ENCODE measurements around the gene WWOX. TPM values are rescaled to one million over a fixed set of nuclear protein-coding genes. Genes with fewer than 3 reads are reported as not detected.
A peak's percentile ranks its signal among the peaks of the same experiment; 100 is the strongest.

WWOX gene
- total and polyA plus RNA-seq, 2 experiments from 2014 or later = 22.1 to 123 TPM

DNA sequence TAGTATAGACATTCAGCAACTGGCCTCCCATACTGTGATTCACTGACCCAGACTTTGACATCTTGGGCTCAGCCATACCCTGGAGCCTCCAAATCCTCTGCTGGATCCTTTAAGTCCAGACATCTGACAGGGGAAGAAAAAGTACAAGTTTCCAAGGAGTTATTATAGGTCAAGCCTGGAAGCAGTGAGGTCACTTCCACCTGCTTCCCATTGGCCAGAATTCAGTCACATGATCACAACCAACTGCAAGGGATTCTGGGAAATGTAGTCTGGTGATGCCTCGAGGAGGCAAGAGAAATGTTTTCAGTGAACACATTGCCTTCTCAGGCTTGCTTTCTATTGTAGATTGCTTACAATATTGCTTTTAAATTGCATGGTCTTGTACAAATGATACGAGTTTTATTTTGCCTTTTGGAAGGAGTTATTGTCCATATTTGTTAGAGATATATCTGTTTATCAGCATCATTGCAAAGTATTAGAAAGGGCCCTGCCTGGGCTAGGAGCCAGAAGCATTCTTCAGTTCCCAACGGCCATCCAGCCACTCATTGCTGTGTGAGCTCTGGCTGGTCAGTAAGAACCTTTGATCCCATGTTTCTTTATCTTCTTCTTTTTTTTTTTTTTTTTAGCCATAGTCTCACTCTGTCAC is 696.9 kb downstream of the WWOX start:
- TF ChIP-seq, protein P1, sequence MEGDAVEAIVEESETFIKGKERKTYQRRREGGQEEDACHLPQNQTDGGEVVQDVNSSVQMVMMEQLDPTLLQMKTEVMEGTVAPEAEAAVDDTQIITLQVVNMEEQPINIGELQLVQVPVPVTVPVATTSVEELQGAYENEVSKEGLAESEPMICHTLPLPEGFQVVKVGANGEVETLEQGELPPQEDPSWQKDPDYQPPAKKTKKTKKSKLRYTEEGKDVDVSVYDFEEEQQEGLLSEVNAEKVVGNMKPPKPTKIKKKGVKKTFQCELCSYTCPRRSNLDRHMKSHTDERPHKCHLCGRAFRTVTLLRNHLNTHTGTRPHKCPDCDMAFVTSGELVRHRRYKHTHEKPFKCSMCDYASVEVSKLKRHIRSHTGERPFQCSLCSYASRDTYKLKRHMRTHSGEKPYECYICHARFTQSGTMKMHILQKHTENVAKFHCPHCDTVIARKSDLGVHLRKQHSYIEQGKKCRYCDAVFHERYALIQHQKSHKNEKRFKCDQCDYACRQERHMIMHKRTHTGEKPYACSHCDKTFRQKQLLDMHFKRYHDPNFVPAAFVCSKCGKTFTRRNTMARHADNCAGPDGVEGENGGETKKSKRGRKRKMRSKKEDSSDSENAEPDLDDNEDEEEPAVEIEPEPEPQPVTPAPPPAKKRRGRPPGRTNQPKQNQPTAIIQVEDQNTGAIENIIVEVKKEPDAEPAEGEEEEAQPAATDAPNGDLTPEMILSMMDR (IDR thresholded peaks at IDR 0.05; ENCODE audit: low read depth, low read length) = no peak
- DNase-seq (ENCODE audit: low read depth in 1 of 2, low spot score in 1 of 2) = peak; percentile 3 to 50
- no peaks in the 10 kb centered on the region for H3K27me3 ChIP-seq

DNA sequence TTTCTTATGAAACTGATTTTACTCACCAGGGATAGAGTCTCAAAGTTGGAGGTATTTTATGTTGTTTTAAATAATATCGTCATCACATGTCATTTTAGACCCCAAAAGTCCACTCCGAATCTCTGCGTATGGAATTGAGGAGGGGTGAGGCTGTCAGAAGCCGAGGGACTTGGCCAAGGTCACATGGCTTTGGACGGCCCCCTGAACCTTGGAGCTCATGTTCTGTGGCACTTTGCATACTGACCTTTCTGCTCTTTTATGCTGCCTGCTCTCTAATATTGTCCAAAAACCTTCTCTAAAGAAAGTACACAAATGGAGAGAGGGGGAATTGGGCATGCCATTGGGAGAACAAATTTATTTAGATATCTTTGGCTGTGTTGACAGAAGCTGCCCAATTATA is 700.0 kb downstream of the WWOX start:
- TF ChIP-seq, protein P1 (IDR thresholded peaks at IDR 0.05; ENCODE audit: low read depth, low read length) = no peak
- Histone ChIP-seq H3K4me1 (ENCODE audit: low read depth) (peaks cover 8% of the 10 kb centered on the region), H3K4me3 (no peak overlapping the region), H3K27me3 (no peaks in the 10 kb centered on the region), H3K9me3 (ENCODE audit: low read depth) (no peaks in the 10 kb centered on the region), H3K36me3 (no peaks in the 10 kb centered on the region), H3K27ac (no peak overlapping the region)
- DNase-seq (ENCODE audit: low read depth in 1 of 2, low spot score in 1 of 2) = no peak

More for the DNA sequence above, 696.9 kb downstream of the WWOX start:
- Histone ChIP-seq H3K27ac (no peak overlapping the region), H3K4me1 (ENCODE audit: low read depth) (peaks cover 12% of the 10 kb centered on the region), H3K4me3 (no peak overlapping the region), H3K9me3 (ENCODE audit: low read depth) (no peaks in the 10 kb centered on the region), H3K36me3 (no peaks in the 10 kb centered on the region)

DNA sequence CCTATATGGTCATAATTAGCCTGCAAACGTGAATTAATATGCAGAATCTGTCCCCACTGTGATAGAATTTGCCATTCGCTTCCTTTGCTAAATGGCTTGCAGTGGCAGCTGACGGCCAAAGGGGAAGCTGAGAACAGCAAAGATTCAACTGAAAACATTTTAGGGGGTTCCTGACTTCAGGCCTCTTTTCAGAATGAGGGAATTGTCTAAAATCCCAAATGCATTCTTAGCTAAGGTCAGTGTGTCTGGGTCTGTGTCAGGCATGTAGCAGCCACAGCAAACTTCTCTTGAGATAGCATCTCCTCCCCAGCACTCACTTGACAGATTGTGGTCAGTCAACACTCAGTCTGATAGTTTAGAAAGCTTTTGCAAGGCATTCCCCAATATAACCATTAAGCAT is 701.1 kb downstream of the WWOX start:
- Histone ChIP-seq H3K36me3 (no peaks in the 10 kb centered on the region), H3K27me3 (no peaks in the 10 kb centered on the region), H3K4me1 (ENCODE audit: low read depth) (peaks cover 4% of the 10 kb centered on the region), H3K27ac (no peak overlapping the region), H3K4me3 (no peak overlapping the region), H3K9me3 (ENCODE audit: low read depth) (no peaks in the 10 kb centered on the region)
- DNase-seq (ENCODE audit: low read depth in 1 of 2, low spot score in 1 of 2) = peak in 1 of 2 donors; percentile 23
- TF ChIP-seq, protein P1 (IDR thresholded peaks at IDR 0.05; ENCODE audit: low read depth, low read length) = no peak

DNA sequence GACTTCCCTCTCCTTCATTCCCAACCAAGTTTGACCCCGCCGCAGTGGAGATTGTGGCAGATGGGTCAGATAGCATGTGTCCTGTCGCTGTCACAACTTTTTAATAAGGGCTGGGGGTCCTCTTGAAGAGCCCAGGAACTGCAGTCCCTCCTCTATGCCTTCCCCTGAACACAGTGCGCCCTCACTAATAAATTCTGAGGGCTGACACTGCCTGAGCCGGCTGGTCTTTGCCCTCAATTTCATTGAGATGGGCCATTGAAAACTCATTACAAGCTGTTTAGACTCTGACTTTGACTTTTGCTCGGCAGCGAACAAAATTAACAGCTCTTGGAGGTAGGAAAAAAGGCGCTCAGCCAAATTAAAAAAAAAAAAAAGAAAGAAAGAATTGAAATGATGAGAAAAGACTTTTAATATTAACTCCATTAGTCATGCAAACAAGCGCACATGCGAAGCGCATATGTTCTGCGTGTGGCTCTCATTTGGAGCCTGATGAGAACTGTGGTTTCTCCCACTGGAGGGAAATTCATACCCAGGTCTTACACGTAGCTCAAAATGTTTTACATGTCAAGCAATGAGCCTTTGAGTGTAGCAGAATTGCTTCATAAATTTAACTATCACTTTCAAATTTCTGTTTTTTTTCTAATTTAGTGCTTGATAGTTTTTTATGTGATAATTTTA is 704.7 kb downstream of the WWOX start:
- TF ChIP-seq, protein P1 (IDR thresholded peaks at IDR 0.05; ENCODE audit: low read depth, low read length) = no peak
- no peaks in the 10 kb centered on the region for H3K36me3 ChIP-seq
- DNase-seq (ENCODE audit: low read depth in 1 of 2, low spot score in 1 of 2) = no peak
- H3K4me3 ChIP-seq = no peak overlapping the region
- H3K4me1 ChIP-seq (ENCODE audit: low read depth) = peaks cover 4% of the 10 kb centered on the region
- H3K27ac ChIP-seq = no peak overlapping the region
- no peaks in the 10 kb centered on the region for H3K27me3 ChIP-seq
- no peaks in the 10 kb centered on the region for H3K9me3 ChIP-seq (ENCODE audit: low read depth)

DNA sequence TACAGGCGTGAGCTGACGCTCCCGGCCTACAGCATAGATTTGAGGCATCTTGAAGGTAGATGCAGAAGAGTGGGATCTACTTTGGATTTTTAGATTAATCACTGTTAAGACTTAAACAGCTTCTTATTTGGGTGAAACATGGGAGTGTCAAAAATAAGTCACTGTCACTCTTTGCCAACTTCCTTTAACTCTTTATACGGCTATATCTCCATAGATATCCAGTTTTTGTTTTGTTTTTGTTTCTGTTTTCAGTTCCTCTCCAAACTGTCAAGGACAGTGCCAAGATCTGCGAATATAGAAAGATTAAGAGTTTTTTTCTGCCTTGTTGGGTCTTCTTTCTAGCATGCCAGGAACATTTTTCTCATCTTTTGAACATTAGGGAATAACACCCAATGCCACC is 706.1 kb downstream of the WWOX start:
- Histone ChIP-seq H3K27ac (no peak overlapping the region), H3K27me3 (no peaks in the 10 kb centered on the region), H3K36me3 (no peaks in the 10 kb centered on the region), H3K4me1 (ENCODE audit: low read depth) (no peaks in the 10 kb centered on the region), H3K4me3 (no peak overlapping the region), H3K9me3 (ENCODE audit: low read depth) (no peaks in the 10 kb centered on the region)
- TF ChIP-seq, protein P1 (IDR thresholded peaks at IDR 0.05; ENCODE audit: low read depth, low read length) = no peak
- no peak for DNase-seq (ENCODE audit: low read depth in 1 of 2, low spot score in 1 of 2)
